Measurements from ENCODE around the gene HEPACAM2. TPM values are rescaled to one million over a fixed set of nuclear protein-coding genes. Genes with fewer than 3 reads are reported as not detected.

Gene HEPACAM2
- total RNA-seq, 1 donor from 2014 or later, result not detected

DNA sequence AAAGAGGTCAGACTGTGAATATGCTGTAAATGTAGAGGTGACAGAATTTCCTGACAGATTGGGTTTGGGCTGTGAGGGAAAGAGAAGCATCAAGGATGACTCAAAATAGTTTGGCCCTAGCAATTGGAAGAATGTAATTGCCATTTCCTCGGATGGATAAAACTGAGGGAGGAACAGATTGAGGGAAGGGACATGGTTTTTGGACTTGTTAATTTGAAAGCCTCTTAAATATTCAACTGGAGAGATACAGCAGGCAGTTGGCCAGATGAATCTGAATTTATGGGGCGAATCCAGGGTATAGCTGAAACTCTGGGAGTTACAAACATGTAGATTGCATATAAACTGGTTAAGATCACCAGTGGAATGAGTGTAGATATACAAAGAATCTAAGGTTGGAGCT is 9.3 kb upstream of the HEPACAM2 start:
- no peaks in the 10 kb centered on the region for H3K27me3 Mint-ChIP-seq
- ChIA-PET CTCF (interaction anchor here (2.2 kb wide), 1 partner anchor 11 kb away, joined by 8 read pairs; no protein-coding TSS in a partner anchor), POLR2A (no interaction called here)
- intact Hi-C loops (cut with micrococcal nuclease), result no loop called here
- ATAC-seq (ENCODE audit: low read depth), result no peak
- DNase-seq, result no peak
- H3K9me3 Mint-ChIP-seq, result no peaks in the 10 kb centered on the region
- peaks cover 13% of the 10 kb centered on the region for H3K4me1 Mint-ChIP-seq
- H3K4me3 Mint-ChIP-seq, result no peak overlapping the region
- H3K36me3 Mint-ChIP-seq (ENCODE audit: low read depth), result peaks cover 13% of the 10 kb centered on the region
- TF ChIP-seq, protein P1, sequence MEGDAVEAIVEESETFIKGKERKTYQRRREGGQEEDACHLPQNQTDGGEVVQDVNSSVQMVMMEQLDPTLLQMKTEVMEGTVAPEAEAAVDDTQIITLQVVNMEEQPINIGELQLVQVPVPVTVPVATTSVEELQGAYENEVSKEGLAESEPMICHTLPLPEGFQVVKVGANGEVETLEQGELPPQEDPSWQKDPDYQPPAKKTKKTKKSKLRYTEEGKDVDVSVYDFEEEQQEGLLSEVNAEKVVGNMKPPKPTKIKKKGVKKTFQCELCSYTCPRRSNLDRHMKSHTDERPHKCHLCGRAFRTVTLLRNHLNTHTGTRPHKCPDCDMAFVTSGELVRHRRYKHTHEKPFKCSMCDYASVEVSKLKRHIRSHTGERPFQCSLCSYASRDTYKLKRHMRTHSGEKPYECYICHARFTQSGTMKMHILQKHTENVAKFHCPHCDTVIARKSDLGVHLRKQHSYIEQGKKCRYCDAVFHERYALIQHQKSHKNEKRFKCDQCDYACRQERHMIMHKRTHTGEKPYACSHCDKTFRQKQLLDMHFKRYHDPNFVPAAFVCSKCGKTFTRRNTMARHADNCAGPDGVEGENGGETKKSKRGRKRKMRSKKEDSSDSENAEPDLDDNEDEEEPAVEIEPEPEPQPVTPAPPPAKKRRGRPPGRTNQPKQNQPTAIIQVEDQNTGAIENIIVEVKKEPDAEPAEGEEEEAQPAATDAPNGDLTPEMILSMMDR (IDR thresholded peaks at IDR 0.05), result no peak
- no peak overlapping the region for H3K27ac Mint-ChIP-seq

DNA sequence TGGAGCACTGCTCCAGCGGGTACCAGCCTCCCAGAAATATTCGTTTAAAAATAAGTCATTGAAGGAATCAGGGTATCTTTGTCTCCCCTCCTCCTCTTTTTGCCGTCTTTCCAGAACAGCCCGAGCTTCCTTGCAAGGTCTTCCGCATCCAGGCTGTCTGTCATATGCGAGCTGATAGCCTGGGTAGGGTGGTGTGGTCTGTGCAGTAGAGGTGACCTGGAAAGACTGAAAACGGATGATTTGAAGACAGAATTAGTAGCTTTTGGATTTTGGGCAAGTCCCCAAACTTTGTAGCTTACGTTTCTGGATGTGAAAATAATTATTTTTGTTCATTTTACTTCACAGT is 6.4 kb upstream of the HEPACAM2 start:
- POLR2A ChIA-PET, result interaction anchor here (0.5 to 1.8 kb wide), 8 partner anchors 85 to 1101 kb away, joined by 3 to 10 read pairs (median 4); partner anchors contain the start of genes PEX1, RBM48, SAMD9 and SAMD9L
- CTCF ChIA-PET, result interaction anchor here (2.0 kb wide), 1 partner anchor 12 kb away, joined by 9 read pairs; no protein-coding TSS in a partner anchor
- intact Hi-C loops (cut with micrococcal nuclease), result loop anchor here (1.0 to 5.0 kb wide), 16 partner anchors 85 to 1425 kb away; partner anchors contain the start of genes ANKIB1, BET1, CYP51A1 and FAM133B
- no peak for ATAC-seq (ENCODE audit: low read depth)
- H3K4me1 Mint-ChIP-seq, result peaks cover 22% of the 10 kb centered on the region
- no peaks in the 10 kb centered on the region for H3K9me3 Mint-ChIP-seq
- peak overlapping the region; percentile 100 for H3K4me3 Mint-ChIP-seq
- H3K36me3 Mint-ChIP-seq (ENCODE audit: low read depth), result peaks cover 8% of the 10 kb centered on the region
- no peak for DNase-seq
- no peaks in the 10 kb centered on the region for H3K27me3 Mint-ChIP-seq
- TF ChIP-seq, protein P1 (IDR thresholded peaks at IDR 0.05), result no peak
- peak overlapping the region; percentile 98 for H3K27ac Mint-ChIP-seq

DNA sequence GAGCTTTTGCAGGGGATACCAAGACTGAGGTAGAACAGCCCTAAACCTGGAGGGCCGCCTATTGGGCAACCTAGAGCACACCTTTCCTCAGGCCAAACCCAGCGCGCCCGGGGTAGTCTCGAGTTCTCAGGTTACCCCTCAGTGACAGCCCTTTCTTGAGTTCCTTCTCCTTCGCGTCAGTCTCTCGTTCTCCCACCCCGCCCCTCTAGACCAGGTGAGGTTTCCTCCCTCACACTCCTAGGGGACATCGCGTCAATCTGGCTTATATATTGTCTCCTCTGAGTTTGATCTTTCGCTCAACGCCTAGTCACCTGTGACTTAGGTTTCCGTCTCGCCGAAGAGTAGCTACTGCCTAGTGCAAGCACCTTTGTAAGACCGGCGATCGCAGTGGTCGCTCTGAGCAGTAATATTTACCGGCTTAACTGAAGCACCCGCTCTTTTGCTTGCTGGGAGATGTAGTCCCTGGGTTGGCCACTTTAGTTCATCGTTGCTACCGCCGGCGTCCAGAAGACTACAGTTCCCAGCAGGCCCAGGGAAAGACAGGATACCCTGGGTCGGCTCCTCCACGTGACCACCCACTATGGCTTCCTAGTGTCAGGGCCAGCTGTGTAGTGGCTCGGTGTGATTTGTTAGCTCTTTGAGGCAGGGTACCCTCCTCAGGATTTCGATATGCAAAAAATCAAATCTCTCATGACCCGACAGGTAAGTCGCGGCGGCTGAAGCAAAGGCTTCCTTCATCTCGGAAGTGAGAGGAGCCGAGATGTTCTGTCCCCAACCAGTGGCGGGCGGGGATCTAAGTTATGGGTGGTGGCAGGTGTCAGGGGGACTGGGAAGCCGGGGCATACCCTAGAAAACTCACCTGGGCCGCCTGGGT is 5.8 kb upstream of the HEPACAM2 start, which contains the start of gene VPS50:
TSS of gene VPS50 (plus strand) at position 568 of the 874 bp plus-strand sequence. CDS start at position 670, 102 bp downstream.
- peaks cover 22% of the 10 kb centered on the region for H3K4me1 Mint-ChIP-seq
- DNase-seq, result peak; percentile 74
- CTCF ChIA-PET, result interaction anchor here (0.6 to 2.0 kb wide), 3 partner anchors 8 to 36 kb away, joined by 3 to 9 read pairs (median 3); no protein-coding TSS in a partner anchor
- POLR2A ChIA-PET, result interaction anchor here (0.6 to 1.8 kb wide), 12 partner anchors 21 to 1199 kb away, joined by 3 to 10 read pairs (median 4); partner anchors contain the start of genes PEX1, RBM48, SAMD9 and SAMD9L
- H3K27ac Mint-ChIP-seq, result peak within 1 kb of the TSS; percentile 98
- peaks cover 8% of the 10 kb centered on the region for H3K36me3 Mint-ChIP-seq (ENCODE audit: low read depth)
- no peaks in the 10 kb centered on the region for H3K9me3 Mint-ChIP-seq
- intact Hi-C loops (cut with micrococcal nuclease), result loop anchor here (1.0 to 5.0 kb wide), 16 partner anchors 85 to 1425 kb away; partner anchors contain the start of genes ANKIB1, BET1, CYP51A1 and FAM133B
- TF ChIP-seq, protein P1 (IDR thresholded peaks at IDR 0.05), result no peak
- no peaks in the 10 kb centered on the region for H3K27me3 Mint-ChIP-seq
- peak within 1 kb of the TSS; percentile 100 for H3K4me3 Mint-ChIP-seq
- peak; percentile 97 for ATAC-seq (ENCODE audit: low read depth)

DNA sequence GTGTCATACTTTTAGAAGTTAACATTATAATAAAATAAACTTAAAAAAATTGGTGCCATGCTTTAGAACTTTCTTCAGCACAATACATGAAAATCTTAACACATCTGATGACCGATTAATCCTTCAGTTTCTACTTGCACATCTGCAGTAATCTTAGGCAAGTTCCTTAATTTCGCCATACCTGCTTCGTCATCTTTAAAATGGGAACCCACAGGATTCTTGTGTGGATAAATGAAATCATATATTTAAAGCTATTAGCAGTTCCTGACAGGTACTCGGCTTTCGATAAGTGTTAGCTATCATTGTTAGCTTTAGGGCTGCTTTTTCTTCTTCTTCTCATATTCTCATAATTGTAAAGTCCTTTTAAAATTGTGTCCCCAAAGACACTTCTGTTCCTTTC is 5.0 kb upstream of the HEPACAM2 start:
- DNase-seq (no peak), ATAC-seq (ENCODE audit: low read depth) (no peak)
- TF ChIP-seq, protein P1 (IDR thresholded peaks at IDR 0.05), result no peak
- Mint-ChIP-seq H3K27ac (peak overlapping the region; percentile 98), H3K4me1 (peaks cover 22% of the 10 kb centered on the region), H3K36me3 (ENCODE audit: low read depth) (peaks cover 8% of the 10 kb centered on the region), H3K4me3 (peak overlapping the region; percentile 100), H3K9me3 (no peaks in the 10 kb centered on the region), H3K27me3 (no peaks in the 10 kb centered on the region)
- intact Hi-C loops (cut with micrococcal nuclease), result loop anchor here (5.0 kb wide), 3 partner anchors 539 to 1426 kb away; partner anchors contain the start of genes BET1 and SGCE
- ChIA-PET CTCF (interaction anchor here (1.0 kb wide), 1 partner anchor 9 kb away, joined by 3 read pairs; no protein-coding TSS in a partner anchor), POLR2A (interaction anchor here (0.6 to 1.8 kb wide), 7 partner anchors 21 to 1200 kb away, joined by 3 to 10 read pairs (median 5); partner anchors contain the start of genes PEX1, RBM48, SAMD9 and SAMD9L)
